Activated CD8-positive, alpha-beta memory T cell treated with anti-CD3 and anti-CD28 coated beads for 24 hours (primary cell): ENCODE measurements around the gene P2RY8.
"Not testable (repeated sequence)": the region's sequence is repeated elsewhere in the genome, so short reads cannot be mapped to it uniquely, and the experiment has no call there.

Experiments used
- DNase-seq: peaks from one replicate; pipeline ENCODE4 v3.0.0-alpha.2; 2020

The P2RY8 gene, protein sequence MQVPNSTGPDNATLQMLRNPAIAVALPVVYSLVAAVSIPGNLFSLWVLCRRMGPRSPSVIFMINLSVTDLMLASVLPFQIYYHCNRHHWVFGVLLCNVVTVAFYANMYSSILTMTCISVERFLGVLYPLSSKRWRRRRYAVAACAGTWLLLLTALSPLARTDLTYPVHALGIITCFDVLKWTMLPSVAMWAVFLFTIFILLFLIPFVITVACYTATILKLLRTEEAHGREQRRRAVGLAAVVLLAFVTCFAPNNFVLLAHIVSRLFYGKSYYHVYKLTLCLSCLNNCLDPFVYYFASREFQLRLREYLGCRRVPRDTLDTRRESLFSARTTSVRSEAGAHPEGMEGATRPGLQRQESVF

DNA sequence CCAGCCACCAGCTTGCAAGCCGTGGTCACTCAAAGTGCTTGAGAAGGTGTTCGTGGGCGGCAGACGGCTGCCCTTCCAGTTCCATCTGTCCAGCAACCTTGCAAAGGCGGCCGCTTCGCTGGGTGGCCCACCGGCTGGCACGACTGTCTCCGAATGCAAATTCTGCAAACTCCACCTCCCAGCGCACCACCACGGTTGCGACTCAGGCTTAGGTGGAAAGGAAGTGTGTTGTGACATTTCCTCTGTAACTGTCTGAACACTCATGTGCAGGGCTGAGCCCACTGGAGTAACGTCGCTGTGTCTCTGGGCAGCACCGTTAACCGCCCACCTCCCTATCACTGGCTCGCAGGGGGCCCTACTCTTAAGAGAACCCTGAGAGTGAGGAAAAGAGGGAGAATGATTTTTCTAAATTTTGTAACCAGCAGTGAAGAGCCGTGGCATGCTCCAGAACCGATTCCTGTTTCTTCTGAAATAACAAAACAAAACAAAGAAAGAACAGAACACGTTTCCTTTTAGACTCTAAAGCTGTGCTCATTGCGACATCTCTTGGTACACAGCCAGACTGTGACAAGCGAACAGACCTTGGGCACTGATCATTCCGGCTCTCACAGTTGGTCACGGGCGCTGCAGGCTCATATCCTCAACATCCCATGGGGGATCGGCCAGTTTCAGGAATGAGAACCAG, at the start of gene P2RY8:
Gene P2RY8 (minus strand): TSS at position 155 of the 685 bp plus-strand sequence. CDS start 70,627 bp downstream, outside the sequence.
- peak; percentile 88 for DNase-seq

GRCh38 chrX:1584237-1585011, 47.4 kb upstream of the P2RY8 start:
- peak; percentile 42 for DNase-seq

DNA sequence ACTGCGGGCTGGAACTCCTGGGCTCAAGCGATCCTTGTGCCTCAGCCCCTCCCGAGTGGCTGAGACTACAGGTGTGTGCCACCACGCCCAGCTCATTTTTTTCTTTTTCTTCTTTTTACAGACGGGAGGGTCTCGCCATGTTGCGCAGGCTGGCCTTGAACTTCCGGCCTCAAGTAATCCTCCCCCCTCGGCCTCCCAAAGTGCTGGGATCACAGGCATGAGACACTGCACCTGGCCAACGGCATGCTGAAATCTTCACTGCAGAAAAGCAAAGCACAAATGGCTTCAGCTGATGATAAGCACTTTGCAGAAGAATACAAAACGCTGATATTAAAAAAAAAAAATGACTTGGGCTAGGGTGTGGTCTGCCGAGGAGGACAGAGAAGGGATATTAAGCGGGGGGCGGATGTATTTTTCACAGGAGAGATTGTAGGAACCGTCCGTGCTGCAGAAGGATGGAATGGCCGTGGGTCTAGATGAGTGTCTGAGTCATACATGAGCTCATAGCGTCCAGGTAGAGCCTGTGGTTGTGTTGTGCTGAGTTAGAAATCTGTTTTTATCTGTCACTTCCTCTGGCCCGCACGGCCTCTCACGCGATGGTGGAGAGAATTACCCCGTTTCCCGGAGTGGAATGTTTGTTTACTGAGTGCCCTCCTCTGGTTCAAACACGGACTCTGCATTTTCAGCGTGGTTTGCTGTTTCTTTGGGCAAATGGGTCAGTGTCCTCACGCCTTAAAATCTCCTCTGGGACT, 45.9 kb upstream of the P2RY8 start:
- peak; percentile 68 for DNase-seq

- DNase-seq: peak; percentile 87
Measured at GRCh38 chrX:1581132-1581531, 44.1 kb upstream of the P2RY8 start.

GRCh38 chrX:1578511-1579173, 41.7 kb upstream of the P2RY8 start:
- DNase-seq: peak; percentile 49

DNA sequence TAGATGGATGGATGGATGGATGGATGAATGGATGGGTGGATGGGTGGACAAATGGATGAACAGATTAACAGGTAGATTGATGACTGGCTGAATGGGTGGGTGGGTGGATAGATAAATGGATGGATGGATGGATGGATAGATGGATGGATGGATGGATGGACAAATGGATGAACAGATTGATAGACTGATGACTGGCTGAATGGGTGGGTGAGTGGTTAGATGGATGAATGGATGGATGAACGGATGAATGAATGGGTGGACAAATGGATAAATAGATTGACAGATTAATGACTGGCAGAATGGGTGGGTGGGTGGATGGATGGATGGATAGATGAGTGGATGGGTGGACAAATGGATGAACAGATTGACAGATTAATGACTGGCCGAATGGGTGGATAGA, 40.9 kb upstream of the P2RY8 start:
- peak; percentile 28 for DNase-seq

DNA sequence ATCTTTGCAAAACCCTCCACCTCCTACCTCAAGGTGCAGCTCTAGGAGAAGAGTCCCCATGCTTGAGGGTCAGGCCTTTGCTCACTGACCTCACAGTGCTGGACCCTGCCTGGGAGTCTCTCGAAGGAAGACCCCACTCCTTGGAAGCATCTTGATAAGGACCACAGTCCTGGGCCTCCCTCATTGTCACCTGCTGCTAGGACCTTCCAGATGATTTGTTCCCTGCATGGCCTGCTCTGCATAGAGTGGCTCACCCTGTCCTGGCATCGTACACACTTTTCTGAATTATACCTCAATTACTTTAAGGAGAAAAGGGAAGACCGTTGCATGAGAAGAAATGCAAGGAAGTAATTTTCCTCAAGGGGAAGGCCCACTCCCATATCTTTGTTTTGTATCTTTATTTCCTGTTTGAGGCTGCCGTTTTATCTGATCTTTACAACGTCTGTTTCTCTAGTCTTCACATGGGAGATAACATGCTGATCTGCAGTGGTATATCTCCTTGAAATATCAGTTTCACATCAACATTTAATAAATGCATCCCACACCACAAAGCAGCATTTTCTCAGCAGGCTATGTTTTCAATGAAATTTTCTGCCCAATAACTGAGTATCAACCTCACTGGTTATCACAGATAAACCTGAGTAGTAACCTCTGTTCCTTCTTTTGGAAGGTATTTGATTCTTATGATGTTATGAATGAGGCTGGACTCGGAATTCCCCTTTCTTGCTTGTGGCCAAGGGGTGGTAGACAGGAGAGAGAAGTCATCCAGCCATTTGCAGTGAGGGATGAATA, 39.4 kb upstream of the P2RY8 start:
- DNase-seq: peak; percentile 57

DNA sequence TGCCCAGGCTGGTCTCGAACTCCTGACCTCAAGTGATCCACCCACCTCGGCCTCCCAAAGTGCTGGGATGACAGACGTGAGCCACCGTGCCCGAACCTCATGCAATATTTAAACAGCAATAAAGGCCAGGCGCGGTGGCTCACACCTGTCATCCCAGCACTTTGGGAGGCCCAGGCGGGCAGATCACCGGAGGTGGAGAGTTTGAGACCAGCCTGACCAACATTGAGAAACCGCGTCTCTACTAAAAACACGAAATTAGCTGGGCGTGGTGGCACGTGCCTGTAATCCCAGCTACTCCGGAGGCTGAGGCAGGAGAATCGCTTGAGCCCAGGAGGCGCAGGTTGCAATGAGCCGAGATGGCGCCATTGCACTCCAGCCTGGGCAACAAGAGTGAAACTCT, 37.2 kb upstream of the P2RY8 start:
- peak; percentile 30 for DNase-seq

GRCh38 chrX:1564750-1565683, 28.0 kb upstream of the P2RY8 start:
- no peak for DNase-seq

GRCh38 chrX:1564077-1564476, 27.1 kb upstream of the P2RY8 start:
- DNase-seq: not testable (repeated sequence)

DNA sequence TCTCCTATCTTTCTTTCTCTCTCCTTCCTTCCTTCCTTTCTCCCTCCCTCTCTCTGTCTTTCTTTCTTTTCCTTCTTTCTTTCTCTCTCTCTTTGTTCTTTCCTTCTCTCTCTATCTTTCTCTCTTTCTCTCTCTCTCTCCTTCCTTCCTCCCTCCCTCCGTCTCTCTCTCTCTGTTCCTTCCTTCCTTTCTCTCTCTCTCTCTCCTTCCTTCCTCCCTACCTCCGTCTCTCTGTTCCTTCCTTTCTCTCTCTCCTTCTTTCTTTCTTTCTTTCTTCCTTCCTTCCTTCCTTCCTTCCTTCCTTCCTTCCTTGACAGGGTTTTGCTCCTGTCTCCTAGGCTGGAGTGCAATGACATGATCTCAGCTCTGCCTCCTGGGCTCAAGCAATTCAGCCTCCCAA, 24.2 kb upstream of the P2RY8 start:
- DNase-seq: no peak

- DNase-seq: peak; percentile 46
Measured at GRCh38 chrX:1558761-1559468, 21.9 kb upstream of the P2RY8 start.

GRCh38 chrX:1557442-1557841, 20.5 kb upstream of the P2RY8 start:
- DNase-seq: peak; percentile 35

DNA sequence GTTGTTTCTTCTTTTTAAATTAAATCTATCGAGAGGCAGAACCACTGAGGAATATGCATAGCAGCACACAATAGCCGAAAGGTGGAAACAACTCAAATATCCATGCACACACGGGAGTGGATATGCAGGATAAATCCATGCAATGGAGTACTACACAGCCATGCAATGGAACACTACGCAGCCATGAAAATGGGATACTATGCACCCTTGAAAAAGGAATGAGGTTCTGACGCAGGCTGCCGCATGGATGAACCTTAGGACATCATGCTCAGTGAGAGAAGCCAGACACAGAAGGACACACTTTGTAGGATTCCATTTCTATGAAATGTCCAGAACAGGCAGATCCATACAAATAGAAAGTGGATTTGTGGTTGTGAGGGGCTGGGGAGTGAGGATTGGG, 18.4 kb upstream of the P2RY8 start:
- peak; percentile 37 for DNase-seq

DNA sequence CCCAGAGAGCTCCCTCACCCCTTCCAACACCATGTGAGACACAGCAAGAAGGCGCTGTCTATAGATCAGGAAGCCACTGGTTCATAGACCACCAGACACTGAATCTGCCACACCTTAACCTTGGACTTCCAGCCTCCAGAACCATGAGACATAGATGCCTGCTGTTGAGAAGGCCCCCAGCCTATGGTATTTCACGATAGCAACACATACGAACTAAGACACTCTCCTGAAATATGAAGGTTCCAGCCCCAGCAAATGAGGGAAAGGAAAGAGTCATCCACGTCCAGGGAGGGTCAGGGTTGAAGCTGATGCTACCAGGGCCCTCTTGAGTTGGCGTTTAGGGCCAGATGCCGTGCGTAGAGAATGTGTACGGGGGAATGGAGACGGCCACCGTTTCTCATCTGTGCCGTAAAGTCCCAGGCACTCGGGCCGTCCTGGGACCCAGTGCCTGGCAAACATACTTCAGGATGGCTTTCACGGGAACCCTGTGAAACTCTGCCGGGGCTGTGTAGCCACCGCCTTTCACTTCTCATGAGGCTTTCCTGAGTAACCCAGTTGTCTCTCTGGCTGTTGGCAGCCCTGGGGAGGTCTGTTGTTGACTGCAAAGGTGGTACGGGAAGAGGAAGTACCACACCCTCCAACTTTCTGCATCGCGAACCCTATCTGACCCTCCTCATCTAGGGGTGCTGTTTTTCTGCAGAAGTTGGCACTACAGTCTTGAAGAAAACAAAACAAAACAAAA, 17.7 kb upstream of the P2RY8 start:
- peak; percentile 66 for DNase-seq

- DNase-seq: no peak
Measured at GRCh38 chrX:1551959-1552546, 15.1 kb upstream of the P2RY8 start.

- DNase-seq: peak; percentile 46
Measured at GRCh38 chrX:1546691-1547251, 9.8 kb upstream of the P2RY8 start.
